H7 (cell line): Measurements from ENCODE around the gene CFHR4. TPM values are rescaled to one million over a fixed set of nuclear protein-coding genes. Genes with fewer than 3 reads are reported as not detected.
A peak's percentile ranks its signal among the peaks of the same experiment; 100 is the strongest.
"Not testable (repeated sequence)": the region's sequence is repeated elsewhere in the genome, so short reads cannot be mapped to it uniquely, and the experiment has no call there.

Source experiments
- DNase-seq: peaks from one replicate; pipeline ENCODE4 v3.0.0; 2012
- H3K27me3 ChIP-seq: 2 replicates; pipeline ENCODE4 v1.6.0; 2011; ENCODE audit warnings: mild to moderate bottlenecking, low read length; ENCODE audit not compliant: control insufficient read depth, insufficient read depth
- H3K36me3 ChIP-seq: replicated peaks from 2 replicates; pipeline ENCODE4 v1.5.1; 2011; ENCODE audit warnings: low read length; ENCODE audit not compliant: control insufficient read depth, insufficient read depth
- H3K4me3 ChIP-seq: 2 replicates; pipeline ENCODE4 v1.5.1; 2011; ENCODE audit warnings: low read depth, mild to moderate bottlenecking, control low read depth, low read length, moderate library complexity; ENCODE audit not compliant: insufficient read depth
- total RNA-seq: library from RNA; depleted of rRNA; stranded (reverse); fragments of >200 nt; shearing (Covaris generic); gene quantifications from 2 replicates; pipeline ENCODE4 v1.2.3, GENCODE V29; 2014; rRNA removed

CFHR4 gene
- 0.30 TPM in 1 of 2 replicates, not detected in the other for total RNA-seq

GRCh38 chr1:196887515-196888239 is at the start of gene CFHR4:
Gene CFHR4 (plus strand): TSS chr1:196888052. CDS start chr1:196888151, 99 bp downstream.
- H3K27me3 ChIP-seq, result no peaks in the 10 kb centered on the region
- no peak for DNase-seq
- H3K4me3 ChIP-seq, result no peak within 1 kb of the TSS
- no peaks in the 10 kb centered on the region for H3K36me3 ChIP-seq

- DNase-seq, H3K27me3 ChIP-seq, H3K4me3 ChIP-seq, H3K36me3 ChIP-seq: not testable (repeated sequence)
These were observed 38.0 kb upstream of the CFHR4 start for GRCh38 chr1:196849613-196850492.

- H3K4me3 ChIP-seq, result no peak overlapping the region
- H3K36me3 ChIP-seq, result no peaks in the 10 kb centered on the region
- no peaks in the 10 kb centered on the region for H3K27me3 ChIP-seq
- DNase-seq, result no peak
These were observed 31.8 kb upstream of the CFHR4 start for GRCh38 chr1:196856053-196856452.

GRCh38 chr1:196857188-196857587 is 30.7 kb upstream of the CFHR4 start:
- Histone ChIP-seq H3K27me3 (no peaks in the 10 kb centered on the region), H3K36me3 (no peaks in the 10 kb centered on the region), H3K4me3 (no peak overlapping the region)
- no peak for DNase-seq

- Histone ChIP-seq H3K4me3 (no peak overlapping the region), H3K36me3 (no peaks in the 10 kb centered on the region), H3K27me3 (no peaks in the 10 kb centered on the region)
- DNase-seq, result no peak
These were observed 29.0 kb upstream of the CFHR4 start for GRCh38 chr1:196858811-196859210.

- H3K27me3 ChIP-seq, result no peaks in the 10 kb centered on the region
These were observed 27.4 kb upstream of the CFHR4 start for GRCh38 chr1:196860323-196860884.

GRCh38 chr1:196861429-196861828 is 26.4 kb upstream of the CFHR4 start:
- no peaks in the 10 kb centered on the region for H3K27me3 ChIP-seq
- no peaks in the 10 kb centered on the region for H3K36me3 ChIP-seq
- no peak for DNase-seq
- H3K4me3 ChIP-seq, result no peak overlapping the region

More at GRCh38 chr1:196860323-196860884, 27.4 kb upstream of the CFHR4 start:
- no peak for DNase-seq
- Histone ChIP-seq H3K4me3 (no peak overlapping the region), H3K36me3 (no peaks in the 10 kb centered on the region)

- no peak for DNase-seq
- Histone ChIP-seq H3K27me3 (no peaks in the 10 kb centered on the region), H3K4me3 (no peak overlapping the region), H3K36me3 (no peaks in the 10 kb centered on the region)
These were observed 20.9 kb upstream of the CFHR4 start for GRCh38 chr1:196866974-196867373.

- no peak for DNase-seq
- Histone ChIP-seq H3K27me3 (peaks cover 4% of the 10 kb centered on the region; the same call in 1 of the 2 replicates), H3K36me3 (no peaks in the 10 kb centered on the region), H3K4me3 (no peak overlapping the region)
These were observed 14.5 kb upstream of the CFHR4 start for GRCh38 chr1:196873385-196873784.

GRCh38 chr1:196875935-196876334 is 11.9 kb upstream of the CFHR4 start:
- Histone ChIP-seq H3K36me3 (no peaks in the 10 kb centered on the region), H3K27me3 (peaks cover 5% of the 10 kb centered on the region; the same call in 1 of the 2 replicates), H3K4me3 (no peak overlapping the region)
- no peak for DNase-seq

GRCh38 chr1:196877964-196878363 is 9.9 kb upstream of the CFHR4 start:
- Histone ChIP-seq H3K4me3 (no peak overlapping the region), H3K36me3 (no peaks in the 10 kb centered on the region)

GRCh38 chr1:196886560-196886959 is 1.3 kb upstream of the CFHR4 start:
- H3K36me3 ChIP-seq, H3K4me3 ChIP-seq, DNase-seq, H3K27me3 ChIP-seq: not testable (repeated sequence)

More at GRCh38 chr1:196877964-196878363, 9.9 kb upstream of the CFHR4 start:
- DNase-seq, result peak; percentile 82
- peaks cover 5% of the 10 kb centered on the region; the same call in 1 of the 2 replicates for H3K27me3 ChIP-seq

- Histone ChIP-seq H3K27me3 (no peaks in the 10 kb centered on the region), H3K36me3 (no peaks in the 10 kb centered on the region), H3K4me3 (no peak overlapping the region)
- DNase-seq, result no peak
These were observed 2.8 kb downstream of the CFHR4 start for GRCh38 chr1:196890668-196891067.

GRCh38 chr1:196891251-196891650 is 3.4 kb downstream of the CFHR4 start:
- Histone ChIP-seq H3K4me3 (no peak overlapping the region), H3K27me3 (no peaks in the 10 kb centered on the region), H3K36me3 (no peaks in the 10 kb centered on the region)
- no peak for DNase-seq
